Measurements from ENCODE around the gene IL24.

The IL24 gene

DNA sequence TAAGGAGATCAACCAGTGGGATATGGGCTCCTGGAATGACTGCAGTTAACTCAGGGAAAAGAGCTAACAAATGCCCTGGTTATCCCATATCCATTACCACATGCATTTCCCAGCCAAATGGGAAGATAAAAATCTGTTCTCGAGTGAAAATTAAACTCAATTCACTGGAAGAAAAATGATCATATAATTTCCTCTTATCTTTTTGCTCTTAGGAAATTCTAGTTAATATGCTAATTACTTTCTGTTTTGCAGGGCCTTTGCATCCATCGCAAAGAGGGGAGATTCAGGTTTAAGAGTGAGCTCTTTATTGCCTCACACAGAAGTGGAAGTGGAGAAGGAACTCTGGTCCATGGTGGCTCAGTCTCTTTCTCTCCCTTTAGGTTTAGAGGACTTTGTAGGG is 3.9 kb upstream of the IL24 start:
- DNase-seq (ENCODE audit: low read depth, low spot score), result no peak
- Histone ChIP-seq H3K27ac (ENCODE audit: low read length) (no peak overlapping the region), H3K4me1 (ENCODE audit: control insufficient read depth, insufficient read depth, low read length) (peaks cover 2% of the 10 kb centered on the region), H3K4me3 (ENCODE audit: low read length) (no peak overlapping the region), H3K9me3 (ENCODE audit: control insufficient read depth, insufficient read depth, low read length) (no peaks in the 10 kb centered on the region), H3K27me3 (ENCODE audit: control insufficient read depth, insufficient read depth, low read length) (no peaks in the 10 kb centered on the region), H3K36me3 (ENCODE audit: control insufficient read depth, insufficient read depth, low read length) (no peaks in the 10 kb centered on the region)
- no CpG with 5 or more reads among the region's 2 CpGs for WGBS (ENCODE audit: insufficient coverage, insufficient read length)

DNA sequence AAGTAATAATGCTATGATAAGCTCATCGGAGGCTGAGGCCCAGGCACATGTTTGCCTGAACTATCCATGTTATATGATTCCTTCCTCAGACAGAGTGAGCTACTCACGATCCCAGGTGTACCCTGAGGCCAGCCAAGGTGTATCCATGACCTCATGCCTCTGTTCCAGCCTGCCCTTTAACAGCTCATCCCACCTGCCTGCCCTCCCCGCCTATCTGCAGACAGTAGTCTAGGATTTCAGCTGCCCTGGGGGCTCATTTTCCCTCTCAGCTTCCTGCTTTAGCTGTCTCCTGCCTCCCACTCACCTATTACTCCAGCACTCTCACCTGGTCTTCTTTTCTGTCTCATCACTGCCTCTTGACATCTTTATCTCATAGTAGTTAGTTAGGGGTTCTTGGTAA is 1.9 kb upstream of the IL24 start:
- peaks cover 2% of the 10 kb centered on the region for H3K4me1 ChIP-seq (ENCODE audit: control insufficient read depth, insufficient read depth, low read length)
- DNase-seq (ENCODE audit: low read depth, low spot score), result no peak
- WGBS (ENCODE audit: insufficient coverage, insufficient read length), result no CpG with 5 or more reads among the region's 3 CpGs
- H3K27me3 ChIP-seq (ENCODE audit: control insufficient read depth, insufficient read depth, low read length), result no peaks in the 10 kb centered on the region
- H3K36me3 ChIP-seq (ENCODE audit: control insufficient read depth, insufficient read depth, low read length), result no peaks in the 10 kb centered on the region
- H3K9me3 ChIP-seq (ENCODE audit: control insufficient read depth, insufficient read depth, low read length), result no peaks in the 10 kb centered on the region
- no peak overlapping the region for H3K27ac ChIP-seq (ENCODE audit: low read length)
- H3K4me3 ChIP-seq (ENCODE audit: low read length), result no peak overlapping the region

- no peak overlapping the region for H3K4me3 ChIP-seq (ENCODE audit: low read length)
- no peaks in the 10 kb centered on the region for H3K9me3 ChIP-seq (ENCODE audit: control insufficient read depth, insufficient read depth, low read length)
- no peaks in the 10 kb centered on the region for H3K36me3 ChIP-seq (ENCODE audit: control insufficient read depth, insufficient read depth, low read length)
- no peak for DNase-seq (ENCODE audit: low read depth, low spot score)
- WGBS (ENCODE audit: insufficient coverage, insufficient read length), result no CpG with 5 or more reads among the region's 3 CpGs
- no peak overlapping the region for H3K27ac ChIP-seq (ENCODE audit: low read length)
- no peaks in the 10 kb centered on the region for H3K4me1 ChIP-seq (ENCODE audit: control insufficient read depth, insufficient read depth, low read length)
- no peaks in the 10 kb centered on the region for H3K27me3 ChIP-seq (ENCODE audit: control insufficient read depth, insufficient read depth, low read length)
These were observed 1.4 kb upstream of the IL24 start for GRCh38 chr1:206895837-206896242.

GRCh38 chr1:206896261-206896660 is 982 bp upstream of the IL24 start:
- WGBS (ENCODE audit: insufficient coverage, insufficient read length), result no CpG with 5 or more reads among the region's 3 CpGs
- no peak for DNase-seq (ENCODE audit: low read depth, low spot score)
- Histone ChIP-seq H3K36me3 (ENCODE audit: control insufficient read depth, insufficient read depth, low read length) (no peaks in the 10 kb centered on the region), H3K27me3 (ENCODE audit: control insufficient read depth, insufficient read depth, low read length) (no peaks in the 10 kb centered on the region), H3K9me3 (ENCODE audit: control insufficient read depth, insufficient read depth, low read length) (no peaks in the 10 kb centered on the region), H3K4me1 (ENCODE audit: control insufficient read depth, insufficient read depth, low read length) (no peaks in the 10 kb centered on the region), H3K27ac (ENCODE audit: low read length) (no peak overlapping the region), H3K4me3 (ENCODE audit: low read length) (no peak overlapping the region)

GRCh38 chr1:206898089-206898914 is 1.1 kb downstream of the IL24 start:
- no peaks in the 10 kb centered on the region for H3K4me1 ChIP-seq (ENCODE audit: control insufficient read depth, insufficient read depth, low read length)
- WGBS (ENCODE audit: insufficient coverage, insufficient read length), result 100% methylated on average over 2 of the region's 11 CpGs
- no peaks in the 10 kb centered on the region for H3K9me3 ChIP-seq (ENCODE audit: control insufficient read depth, insufficient read depth, low read length)
- no peak overlapping the region for H3K27ac ChIP-seq (ENCODE audit: low read length)
- DNase-seq (ENCODE audit: low read depth, low spot score), result no peak
- H3K36me3 ChIP-seq (ENCODE audit: control insufficient read depth, insufficient read depth, low read length), result no peaks in the 10 kb centered on the region
- H3K27me3 ChIP-seq (ENCODE audit: control insufficient read depth, insufficient read depth, low read length), result no peaks in the 10 kb centered on the region
- H3K4me3 ChIP-seq (ENCODE audit: low read length), result no peak overlapping the region

DNA sequence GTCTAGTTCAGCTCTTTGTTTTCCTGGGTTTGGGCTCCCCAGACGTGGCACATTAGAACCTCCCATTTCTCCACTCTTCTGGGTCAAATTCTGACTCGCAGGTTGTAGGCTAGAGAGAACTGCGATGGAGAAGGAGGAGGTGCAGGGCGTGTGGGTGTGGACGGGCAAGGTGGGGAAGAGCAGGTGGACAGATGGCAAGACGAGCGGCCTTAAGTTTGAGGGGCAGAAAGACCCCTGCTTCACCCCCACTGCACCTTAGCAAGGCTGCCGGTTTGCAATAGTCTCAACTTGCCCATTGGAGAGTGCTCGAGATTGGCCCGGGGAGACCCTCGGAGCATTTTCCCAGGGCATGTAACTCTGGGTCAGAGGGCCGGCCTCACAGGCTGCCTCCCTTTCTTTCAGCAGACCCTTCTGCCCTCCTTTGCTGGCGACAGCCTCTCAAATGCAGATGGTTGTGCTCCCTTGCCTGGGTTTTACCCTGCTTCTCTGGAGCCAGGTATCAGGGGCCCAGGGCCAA is 1.7 kb downstream of the IL24 start:
- no peaks in the 10 kb centered on the region for H3K9me3 ChIP-seq (ENCODE audit: control insufficient read depth, insufficient read depth, low read length)
- H3K36me3 ChIP-seq (ENCODE audit: control insufficient read depth, insufficient read depth, low read length), result no peaks in the 10 kb centered on the region
- WGBS (ENCODE audit: insufficient coverage, insufficient read length), result no CpG with 5 or more reads among the region's 13 CpGs
- no peak overlapping the region for H3K27ac ChIP-seq (ENCODE audit: low read length)
- no peaks in the 10 kb centered on the region for H3K27me3 ChIP-seq (ENCODE audit: control insufficient read depth, insufficient read depth, low read length)
- DNase-seq (ENCODE audit: low read depth, low spot score), result no peak
- H3K4me1 ChIP-seq (ENCODE audit: control insufficient read depth, insufficient read depth, low read length), result no peaks in the 10 kb centered on the region
- no peak overlapping the region for H3K4me3 ChIP-seq (ENCODE audit: low read length)

DNA sequence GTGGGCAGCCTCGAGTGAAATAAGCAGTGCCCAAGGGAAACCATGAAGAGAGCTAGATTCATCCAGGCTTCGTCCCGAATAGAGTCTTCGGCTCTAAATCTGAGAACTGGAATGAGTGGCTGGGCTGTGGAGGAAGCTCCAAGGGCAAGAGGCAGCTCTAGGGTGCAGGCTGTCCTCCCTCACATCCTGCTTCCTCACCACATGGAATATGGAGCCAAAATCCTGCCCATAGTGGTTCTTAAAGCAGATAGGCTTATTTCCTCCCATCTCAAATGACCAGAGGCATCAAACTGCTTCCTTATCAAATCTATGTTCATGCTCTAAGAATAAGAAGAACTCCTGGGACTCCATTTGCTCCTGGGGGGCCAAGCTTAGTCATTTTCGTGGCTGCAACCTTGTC is 2.5 kb downstream of the IL24 start:
- Histone ChIP-seq H3K4me3 (ENCODE audit: low read length) (no peak overlapping the region), H3K27me3 (ENCODE audit: control insufficient read depth, insufficient read depth, low read length) (no peaks in the 10 kb centered on the region), H3K9me3 (ENCODE audit: control insufficient read depth, insufficient read depth, low read length) (no peaks in the 10 kb centered on the region), H3K27ac (ENCODE audit: low read length) (no peak overlapping the region), H3K36me3 (ENCODE audit: control insufficient read depth, insufficient read depth, low read length) (no peaks in the 10 kb centered on the region), H3K4me1 (ENCODE audit: control insufficient read depth, insufficient read depth, low read length) (no peaks in the 10 kb centered on the region)
- whole genome bisulfite sequencing (ENCODE audit: insufficient coverage, insufficient read length), result no CpG with 5 or more reads among the region's 5 CpGs
- DNase-seq (ENCODE audit: low read depth, low spot score), result no peak

DNA sequence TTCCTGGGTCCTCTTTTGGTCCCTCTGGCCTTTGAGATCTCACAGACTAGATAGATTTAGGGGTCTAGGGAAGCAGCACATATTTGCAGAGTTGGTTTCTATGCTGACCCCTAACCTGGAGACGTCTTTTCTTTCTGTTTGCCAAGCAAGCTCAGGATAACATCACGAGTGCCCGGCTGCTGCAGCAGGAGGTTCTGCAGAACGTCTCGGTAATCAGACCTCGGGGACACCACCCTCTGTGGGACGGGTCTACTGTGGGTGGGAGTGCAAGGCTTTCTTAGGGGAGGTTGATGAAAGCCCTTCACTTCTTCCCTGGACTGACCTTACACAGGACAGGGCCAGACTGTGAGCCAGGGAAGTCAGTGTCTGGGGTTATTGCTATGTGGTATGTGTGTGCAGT is 2.9 kb downstream of the IL24 start:
- H3K27ac ChIP-seq (ENCODE audit: low read length), result no peak overlapping the region
- no peaks in the 10 kb centered on the region for H3K4me1 ChIP-seq (ENCODE audit: control insufficient read depth, insufficient read depth, low read length)
- H3K4me3 ChIP-seq (ENCODE audit: low read length), result no peak overlapping the region
- no peak for DNase-seq (ENCODE audit: low read depth, low spot score)
- H3K9me3 ChIP-seq (ENCODE audit: control insufficient read depth, insufficient read depth, low read length), result no peaks in the 10 kb centered on the region
- no CpG with 5 or more reads among the region's 7 CpGs for WGBS (ENCODE audit: insufficient coverage, insufficient read length)
- no peaks in the 10 kb centered on the region for H3K36me3 ChIP-seq (ENCODE audit: control insufficient read depth, insufficient read depth, low read length)
- no peaks in the 10 kb centered on the region for H3K27me3 ChIP-seq (ENCODE audit: control insufficient read depth, insufficient read depth, low read length)

- Histone ChIP-seq H3K27me3 (ENCODE audit: control insufficient read depth, insufficient read depth, low read length) (no peaks in the 10 kb centered on the region), H3K9me3 (ENCODE audit: control insufficient read depth, insufficient read depth, low read length) (no peaks in the 10 kb centered on the region), H3K4me3 (ENCODE audit: low read length) (no peak overlapping the region), H3K36me3 (ENCODE audit: control insufficient read depth, insufficient read depth, low read length) (no peaks in the 10 kb centered on the region), H3K27ac (ENCODE audit: low read length) (no peak overlapping the region), H3K4me1 (ENCODE audit: control insufficient read depth, insufficient read depth, low read length) (no peaks in the 10 kb centered on the region)
- no peak for DNase-seq (ENCODE audit: low read depth, low spot score)
- whole genome bisulfite sequencing (ENCODE audit: insufficient coverage, insufficient read length), result no CpG with 5 or more reads among the region's 6 CpGs
These were observed 4.7 kb downstream of the IL24 start for GRCh38 chr1:206901944-206902343.

GRCh38 chr1:206902702-206903101 is 5.5 kb downstream of the IL24 start:
- H3K27me3 ChIP-seq (ENCODE audit: control insufficient read depth, insufficient read depth, low read length), result no peaks in the 10 kb centered on the region
- H3K4me1 ChIP-seq (ENCODE audit: control insufficient read depth, insufficient read depth, low read length), result no peaks in the 10 kb centered on the region
- H3K9me3 ChIP-seq (ENCODE audit: control insufficient read depth, insufficient read depth, low read length), result no peaks in the 10 kb centered on the region
- no CpG with 5 or more reads among the region's 1 CpG for WGBS (ENCODE audit: insufficient coverage, insufficient read length)
- no peak overlapping the region for H3K4me3 ChIP-seq (ENCODE audit: low read length)
- no peak overlapping the region for H3K27ac ChIP-seq (ENCODE audit: low read length)
- H3K36me3 ChIP-seq (ENCODE audit: control insufficient read depth, insufficient read depth, low read length), result no peaks in the 10 kb centered on the region
- DNase-seq (ENCODE audit: low read depth, low spot score), result no peak

DNA sequence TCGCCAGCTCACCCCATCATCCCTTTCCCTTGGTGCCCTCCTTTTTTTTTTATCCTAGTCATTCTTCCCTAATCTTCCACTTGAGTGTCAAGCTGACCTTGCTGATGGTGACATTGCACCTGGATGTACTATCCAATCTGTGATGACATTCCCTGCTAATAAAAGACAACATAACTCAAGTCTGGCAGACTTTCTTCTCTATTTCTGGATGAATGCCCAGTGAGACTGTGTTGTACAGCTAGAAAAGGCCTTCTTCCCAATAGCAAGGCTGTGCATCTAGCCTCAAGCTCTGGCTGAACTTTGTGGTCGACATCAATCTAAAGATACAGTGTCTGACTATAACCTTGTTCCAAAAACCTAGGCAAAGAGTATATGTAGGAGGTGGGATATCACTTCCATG is 6.4 kb downstream of the IL24 start:
- H3K4me3 ChIP-seq (ENCODE audit: low read length), result no peak overlapping the region
- H3K4me1 ChIP-seq (ENCODE audit: control insufficient read depth, insufficient read depth, low read length), result no peaks in the 10 kb centered on the region
- no peaks in the 10 kb centered on the region; the same call in 1 of the 2 replicates for H3K27me3 ChIP-seq (ENCODE audit: control insufficient read depth, insufficient read depth, low read length)
- no peak for DNase-seq (ENCODE audit: low read depth, low spot score)
- no peaks in the 10 kb centered on the region for H3K36me3 ChIP-seq (ENCODE audit: control insufficient read depth, insufficient read depth, low read length)
- H3K9me3 ChIP-seq (ENCODE audit: control insufficient read depth, insufficient read depth, low read length), result no peaks in the 10 kb centered on the region
- H3K27ac ChIP-seq (ENCODE audit: low read length), result no peak overlapping the region
- WGBS (ENCODE audit: insufficient coverage, insufficient read length), result no CpG with 5 or more reads among the region's 2 CpGs

Data from iPS DF 6.9 (cell line).